ENCODE results near the gene TBC1D7.

The TBC1D7 gene

DNA sequence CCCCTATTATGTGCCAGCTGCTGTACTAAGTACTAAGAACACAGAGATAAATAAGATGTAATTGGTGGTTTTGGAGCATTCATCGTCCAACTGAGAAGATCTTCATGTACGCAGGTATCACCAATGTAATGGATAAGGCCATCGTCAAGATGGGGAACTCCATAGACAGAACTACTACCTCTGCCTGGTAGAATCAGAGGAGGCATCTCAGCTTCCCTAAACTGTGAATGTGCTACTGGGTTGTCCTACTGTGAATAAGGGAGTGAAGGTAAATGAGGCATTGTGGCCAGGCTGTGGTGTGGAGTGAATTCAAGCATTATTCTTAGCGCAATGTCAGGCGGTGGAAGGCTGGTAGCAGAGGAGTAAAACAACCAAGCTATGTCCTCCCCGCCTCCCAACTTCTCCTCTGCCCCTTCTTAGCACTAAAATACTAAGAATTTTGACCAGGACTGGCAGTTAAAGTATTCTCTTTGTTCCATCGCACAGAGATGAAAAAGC is 68.2 kb downstream of the TBC1D7 start:
- H3K27ac ChIP-seq = no peak overlapping the region
- H3K36me3 ChIP-seq = no peaks in the 10 kb centered on the region

DNA sequence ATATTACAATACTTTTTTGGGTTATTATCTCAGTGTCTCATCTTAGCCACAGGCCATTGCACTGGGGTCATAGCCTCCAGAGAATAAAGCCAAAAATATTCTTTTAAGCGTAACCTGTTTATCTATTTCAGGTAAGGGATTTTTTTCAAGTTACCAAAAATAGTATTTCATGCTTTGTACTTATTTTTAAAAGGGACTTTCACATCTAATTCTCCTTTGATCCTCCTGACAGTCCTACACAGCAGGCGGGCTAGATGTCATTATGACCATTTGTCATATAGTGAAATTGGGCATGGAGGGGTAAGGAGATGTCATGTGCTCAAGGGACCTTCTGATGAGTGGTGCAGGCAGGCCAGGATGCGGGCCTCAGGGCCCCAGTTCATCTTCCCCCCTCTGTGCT is 68.9 kb downstream of the TBC1D7 start:
- TF ChIP-seq, protein P1, sequence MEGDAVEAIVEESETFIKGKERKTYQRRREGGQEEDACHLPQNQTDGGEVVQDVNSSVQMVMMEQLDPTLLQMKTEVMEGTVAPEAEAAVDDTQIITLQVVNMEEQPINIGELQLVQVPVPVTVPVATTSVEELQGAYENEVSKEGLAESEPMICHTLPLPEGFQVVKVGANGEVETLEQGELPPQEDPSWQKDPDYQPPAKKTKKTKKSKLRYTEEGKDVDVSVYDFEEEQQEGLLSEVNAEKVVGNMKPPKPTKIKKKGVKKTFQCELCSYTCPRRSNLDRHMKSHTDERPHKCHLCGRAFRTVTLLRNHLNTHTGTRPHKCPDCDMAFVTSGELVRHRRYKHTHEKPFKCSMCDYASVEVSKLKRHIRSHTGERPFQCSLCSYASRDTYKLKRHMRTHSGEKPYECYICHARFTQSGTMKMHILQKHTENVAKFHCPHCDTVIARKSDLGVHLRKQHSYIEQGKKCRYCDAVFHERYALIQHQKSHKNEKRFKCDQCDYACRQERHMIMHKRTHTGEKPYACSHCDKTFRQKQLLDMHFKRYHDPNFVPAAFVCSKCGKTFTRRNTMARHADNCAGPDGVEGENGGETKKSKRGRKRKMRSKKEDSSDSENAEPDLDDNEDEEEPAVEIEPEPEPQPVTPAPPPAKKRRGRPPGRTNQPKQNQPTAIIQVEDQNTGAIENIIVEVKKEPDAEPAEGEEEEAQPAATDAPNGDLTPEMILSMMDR (IDR thresholded peaks at IDR 0.05; ENCODE audit: low read depth, low read length) = no peak
- H3K27ac ChIP-seq = no peak overlapping the region
- no peaks in the 10 kb centered on the region for H3K36me3 ChIP-seq
- no peak for DNase-seq
- H3K27me3 ChIP-seq (ENCODE audit: insufficient read depth, low read depth, severe bottlenecking) = no peaks in the 10 kb centered on the region
- H3K9me3 ChIP-seq (ENCODE audit: severe bottlenecking) = no peaks in the 10 kb centered on the region
- no peak overlapping the region for H3K4me3 ChIP-seq (ENCODE audit: low read depth, low read length)

More for the DNA sequence above, 68.2 kb downstream of the TBC1D7 start:
- no peak for DNase-seq
- Histone ChIP-seq H3K9me3 (ENCODE audit: severe bottlenecking) (no peaks in the 10 kb centered on the region), H3K4me3 (ENCODE audit: low read depth, low read length) (no peak overlapping the region), H3K27me3 (ENCODE audit: insufficient read depth, low read depth, severe bottlenecking) (no peaks in the 10 kb centered on the region)
- TF ChIP-seq, protein P1 (IDR thresholded peaks at IDR 0.05; ENCODE audit: low read depth, low read length) = no peak

DNA sequence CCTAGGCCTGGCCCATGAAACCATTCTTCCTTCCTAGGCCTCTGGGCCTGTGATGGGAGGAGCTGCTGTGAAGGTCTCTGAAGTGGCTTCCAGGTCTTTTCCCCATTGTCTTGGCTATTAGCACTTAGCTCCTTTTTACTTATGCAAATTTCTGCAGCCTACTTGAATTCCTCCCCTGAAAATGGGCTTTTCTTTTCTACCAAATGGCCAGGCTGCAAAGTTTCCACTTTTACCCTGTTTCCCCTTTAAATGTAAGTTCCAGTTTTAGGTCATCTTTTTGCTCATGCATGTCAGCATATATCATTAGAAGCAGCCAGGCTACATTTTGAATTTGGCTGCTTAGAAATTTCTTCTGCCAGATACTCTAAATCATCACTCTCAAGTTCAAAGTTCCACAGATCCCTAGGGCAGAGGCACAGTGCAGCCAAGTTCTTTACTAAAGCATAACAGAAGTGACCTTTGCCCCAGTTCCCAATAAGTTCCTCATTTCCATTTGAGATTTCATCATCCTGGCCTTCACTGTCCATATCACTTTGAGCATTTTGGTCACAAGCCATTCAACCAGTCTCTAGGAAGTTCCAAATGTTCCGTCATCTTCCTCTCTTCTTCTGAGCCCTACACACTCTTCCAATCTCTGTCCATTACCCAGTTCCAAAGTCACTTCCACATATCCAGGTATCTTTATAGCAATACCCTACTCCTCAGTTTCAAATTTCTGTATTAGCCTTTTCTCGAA is 71.9 kb downstream of the TBC1D7 start:
- H3K27me3 ChIP-seq (ENCODE audit: insufficient read depth, low read depth, severe bottlenecking) = no peaks in the 10 kb centered on the region
- no peaks in the 10 kb centered on the region for H3K36me3 ChIP-seq
- no peaks in the 10 kb centered on the region for H3K9me3 ChIP-seq (ENCODE audit: severe bottlenecking)
- H3K4me3 ChIP-seq (ENCODE audit: low read depth, low read length) = no peak overlapping the region
- TF ChIP-seq, protein P1 (IDR thresholded peaks at IDR 0.05; ENCODE audit: low read depth, low read length) = no peak
- H3K27ac ChIP-seq = no peak overlapping the region
- no peak for DNase-seq

Measured in WERI-Rb-1 (cell line).